NCI-H2107 treated with DMSO at 0.1 percent for 48 hours (cell line): ENCODE data around the gene RBFOX2.
"Not testable (repeated sequence)": the region's sequence is repeated elsewhere in the genome, so short reads cannot be mapped to it uniquely, and the experiment has no call there.

ENCODE experiments used
- DNase-seq: peaks from one replicate; lab custom pipeline; 2025; ENCODE audit not compliant: unreplicated experiment; lab: John Stamatoyannopoulos, UW

Gene RBFOX2

DNA sequence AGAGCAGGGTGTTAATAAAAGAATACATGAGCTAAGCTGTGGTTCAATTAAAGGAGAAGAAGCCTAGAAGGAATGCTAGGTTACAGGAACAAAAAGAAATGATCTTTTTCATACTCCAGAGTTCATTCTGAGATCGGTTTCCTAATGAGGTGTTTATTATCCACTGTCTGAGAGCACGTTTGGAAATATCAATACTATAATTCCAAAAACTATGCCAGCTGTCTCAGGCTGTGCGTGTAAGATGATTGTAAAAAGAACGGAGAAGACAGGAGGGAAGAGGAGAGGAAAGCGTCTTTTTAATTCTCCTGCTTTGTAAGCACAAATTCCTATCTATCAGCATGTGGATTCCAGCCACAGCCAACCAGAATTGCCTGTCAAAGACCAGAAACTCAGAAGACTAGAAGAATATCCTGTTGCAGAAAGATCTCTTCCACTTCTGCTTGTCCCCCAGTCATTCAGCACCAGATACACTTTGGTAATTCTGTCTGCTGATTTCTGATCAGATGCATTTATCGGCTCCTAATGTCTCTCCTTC, 285.2 kb downstream of the RBFOX2 start:
- DNase-seq, result no peak

DNA sequence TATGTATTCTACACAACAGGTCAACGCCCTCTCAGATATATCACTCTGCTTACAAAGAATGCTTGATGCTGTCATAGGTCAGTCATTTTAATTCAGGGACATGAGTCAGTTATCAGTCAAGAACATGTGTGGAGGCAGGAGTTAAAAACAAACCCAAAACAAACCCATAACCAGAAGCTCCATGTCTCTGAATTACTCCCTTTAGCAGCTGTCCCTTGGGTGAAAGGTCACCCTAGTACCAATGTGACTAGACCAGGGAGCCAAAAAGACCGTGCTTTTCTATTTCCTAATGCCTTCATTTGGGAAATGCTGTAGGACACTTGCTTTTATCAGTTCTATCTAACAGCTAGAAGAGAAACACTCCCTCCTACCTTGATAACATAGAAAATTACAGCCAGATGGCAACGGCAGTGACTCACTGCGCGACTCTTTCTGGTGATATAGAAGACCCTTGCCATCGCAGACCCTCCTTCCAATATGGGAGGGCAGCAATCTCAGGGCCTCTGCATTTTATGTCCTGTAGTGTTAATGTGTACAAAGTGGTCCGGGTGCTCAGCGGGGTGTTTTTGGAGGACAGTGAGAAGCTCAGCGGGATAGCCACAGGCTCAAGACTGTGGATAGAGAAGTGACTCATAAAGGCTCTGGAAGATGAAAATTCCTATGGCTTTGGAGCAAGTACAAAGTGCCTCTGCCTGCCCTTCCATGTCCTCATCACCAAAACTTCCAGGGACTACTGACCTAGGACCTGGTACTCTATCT, 286.1 kb downstream of the RBFOX2 start:
- no peak for DNase-seq

DNA sequence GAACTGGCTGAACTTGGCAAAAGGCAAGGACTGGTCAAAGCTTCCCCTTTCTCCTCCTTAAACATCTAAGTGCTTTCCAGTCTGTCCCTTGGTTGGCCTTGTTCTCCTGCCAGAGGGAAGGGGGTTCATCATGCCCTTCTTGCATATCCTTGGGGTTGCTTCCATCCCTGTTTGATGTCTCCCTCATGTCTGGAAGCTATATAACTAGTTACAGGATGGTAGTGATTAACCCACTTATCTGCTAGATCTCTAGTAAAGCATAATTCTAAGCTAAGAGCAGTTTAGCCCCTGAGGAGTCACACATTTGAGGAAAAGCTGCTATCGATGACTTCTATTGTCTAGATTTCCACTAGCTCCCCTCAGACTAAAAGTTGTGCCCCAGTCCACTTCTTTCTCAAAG, 288.0 kb downstream of the RBFOX2 start:
- DNase-seq, result no peak

DNA sequence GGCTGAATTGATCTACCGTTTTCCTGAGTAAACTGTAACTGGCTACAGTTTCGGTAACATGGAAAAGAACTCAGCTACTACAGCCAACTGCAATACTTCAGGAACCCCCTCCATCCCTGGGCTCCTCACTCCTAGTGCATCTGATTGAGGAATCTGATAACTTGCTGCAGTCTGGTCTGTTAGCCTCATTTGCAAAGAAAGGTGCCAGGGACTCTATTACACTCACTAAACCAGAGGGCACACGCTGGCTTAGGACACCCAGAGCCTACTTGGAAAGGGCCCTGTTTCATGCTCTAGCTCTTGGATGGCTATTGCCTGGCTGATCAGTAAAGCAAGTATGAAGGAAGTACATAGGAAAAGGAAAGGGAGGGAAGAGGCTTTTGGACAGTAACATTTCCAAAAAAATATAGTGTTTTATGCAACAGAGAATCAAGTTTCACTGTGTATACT, 288.7 kb downstream of the RBFOX2 start:
- no peak for DNase-seq

DNA sequence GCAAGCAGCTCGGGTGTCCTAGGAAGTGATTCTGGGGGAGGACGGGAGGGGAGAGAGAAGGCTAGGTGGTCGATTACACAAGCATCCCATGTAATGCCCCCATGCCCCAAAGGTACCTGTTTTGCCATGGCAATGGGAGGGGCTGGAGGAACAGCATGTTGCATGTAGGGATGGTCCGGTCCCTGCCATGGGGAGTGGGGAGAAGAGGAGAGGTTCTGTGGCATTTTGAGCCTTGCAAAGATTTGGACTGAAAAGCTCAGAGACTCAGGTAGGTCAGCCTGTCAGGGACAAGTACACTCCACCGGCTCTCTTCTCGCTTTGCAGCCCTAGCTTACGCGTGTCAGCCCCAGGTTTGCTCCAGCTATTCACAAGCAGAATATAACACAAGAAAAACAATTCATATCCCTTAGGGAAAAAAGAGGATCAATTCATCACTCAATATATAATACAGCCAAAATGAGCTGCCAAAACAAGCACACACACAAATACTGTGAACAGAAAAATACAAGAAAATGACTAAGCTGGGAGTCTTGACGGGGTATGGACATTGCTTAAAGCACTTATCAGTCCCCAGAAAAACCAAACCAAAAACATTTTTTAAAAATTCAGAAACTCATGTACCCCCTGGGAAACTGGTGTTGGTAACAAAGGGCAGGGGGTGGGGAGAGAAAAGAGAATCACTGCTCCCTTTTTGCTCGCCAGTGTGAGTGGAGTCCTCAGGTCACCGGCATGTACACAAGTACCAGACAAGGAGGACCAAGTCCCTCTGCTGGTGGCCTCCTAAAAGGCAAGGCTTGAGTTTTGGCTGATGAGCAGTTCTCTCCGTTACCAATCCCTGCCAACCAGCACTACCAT, 289.3 kb downstream of the RBFOX2 start:
- DNase-seq, result no peak

DNA sequence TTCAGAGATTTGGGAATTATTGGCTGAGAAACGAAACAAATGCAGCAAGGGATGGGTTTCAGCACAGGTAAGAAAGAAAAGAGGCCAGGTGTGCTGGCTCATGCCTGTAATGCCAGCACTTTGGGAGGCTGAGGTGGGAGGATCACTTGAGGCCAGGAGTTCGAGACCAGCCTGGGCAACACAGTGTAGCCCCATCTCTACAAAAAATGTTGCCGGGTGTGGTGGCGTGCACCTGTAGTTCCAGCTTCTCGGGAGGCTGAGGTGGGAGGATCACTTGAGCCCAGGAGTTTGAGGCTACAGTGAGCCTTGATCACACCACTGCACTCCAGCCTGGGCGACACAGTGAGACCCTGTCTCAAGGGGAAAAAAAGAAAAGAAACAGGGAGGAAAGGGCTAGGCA, 290.7 kb downstream of the RBFOX2 start:
- DNase-seq, result not testable (repeated sequence)

DNA sequence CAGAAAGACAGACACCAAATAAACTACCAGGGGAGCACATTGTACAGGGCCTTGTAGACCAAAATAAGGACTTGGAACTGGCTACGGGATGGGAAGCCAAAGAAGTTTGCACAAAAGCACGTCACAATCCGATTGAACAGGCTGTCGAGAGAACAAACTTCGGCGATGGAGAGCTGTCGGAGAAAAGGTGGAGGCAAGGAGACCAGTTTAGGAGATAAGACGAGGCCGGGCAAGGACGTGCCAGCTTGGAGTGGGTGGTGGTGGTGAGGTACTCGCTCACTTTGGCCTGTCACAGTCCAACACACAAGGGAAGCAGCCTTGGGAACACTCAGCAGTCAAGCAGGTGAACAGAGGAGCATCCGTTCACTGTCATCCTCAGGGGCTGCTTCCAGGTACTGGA, 291.9 kb downstream of the RBFOX2 start:
- no peak for DNase-seq

DNA sequence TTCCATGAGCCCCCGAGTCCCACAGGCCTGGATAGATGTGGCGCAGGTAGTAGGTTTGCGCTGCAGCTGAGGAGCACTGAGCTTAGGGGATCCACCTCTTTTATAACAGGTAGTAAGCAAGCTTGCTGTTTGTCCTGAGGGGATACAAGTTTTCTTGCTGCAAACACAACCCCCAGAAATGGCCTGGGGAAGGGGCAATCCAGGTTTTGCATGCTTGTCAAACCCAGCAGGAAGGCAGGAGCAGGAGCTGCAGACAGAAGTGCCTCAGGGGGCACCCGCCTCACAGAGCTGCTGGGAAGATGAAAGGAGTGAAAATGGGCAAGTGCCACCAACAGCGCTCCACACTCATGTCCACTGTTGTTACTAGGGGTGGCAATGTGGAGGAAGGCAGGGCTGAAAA, 292.5 kb downstream of the RBFOX2 start:
- no peak for DNase-seq

DNA sequence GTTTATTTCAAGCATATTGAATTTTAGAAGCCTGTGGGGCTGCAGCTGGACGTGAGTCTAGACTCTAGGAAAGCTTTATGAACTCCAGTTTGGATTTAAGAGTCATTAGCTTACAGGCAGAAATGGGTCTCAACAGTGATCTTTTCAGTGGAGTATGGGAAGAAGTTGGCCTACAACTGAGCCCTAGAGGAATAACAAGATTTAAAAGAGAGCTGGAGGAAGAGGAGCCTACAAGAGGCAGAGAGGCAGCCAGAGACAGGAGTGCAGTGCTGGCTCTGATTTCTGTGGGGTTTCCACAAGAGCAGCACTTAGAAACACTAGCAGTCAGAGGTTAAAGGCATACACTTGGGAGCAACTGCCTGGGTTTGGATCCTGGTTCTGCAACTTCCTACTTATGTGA, 293.1 kb downstream of the RBFOX2 start:
- DNase-seq, result no peak

DNA sequence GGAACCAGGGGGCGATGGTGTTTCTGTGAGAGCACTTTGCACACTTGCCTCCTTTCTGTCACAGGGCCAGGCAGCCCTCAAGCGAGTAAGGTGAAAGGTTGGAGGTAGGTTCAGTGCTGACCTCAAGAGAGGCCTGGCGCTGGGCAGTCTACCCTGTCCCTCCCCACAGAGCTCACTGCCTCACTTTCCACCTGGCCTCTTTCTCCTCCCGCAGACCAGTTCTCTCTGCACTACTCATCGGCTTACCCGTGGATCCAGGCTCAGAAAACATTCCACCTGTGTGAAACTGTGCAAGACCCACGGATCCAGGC, 294.2 kb downstream of the RBFOX2 start:
- DNase-seq, result no peak

DNA sequence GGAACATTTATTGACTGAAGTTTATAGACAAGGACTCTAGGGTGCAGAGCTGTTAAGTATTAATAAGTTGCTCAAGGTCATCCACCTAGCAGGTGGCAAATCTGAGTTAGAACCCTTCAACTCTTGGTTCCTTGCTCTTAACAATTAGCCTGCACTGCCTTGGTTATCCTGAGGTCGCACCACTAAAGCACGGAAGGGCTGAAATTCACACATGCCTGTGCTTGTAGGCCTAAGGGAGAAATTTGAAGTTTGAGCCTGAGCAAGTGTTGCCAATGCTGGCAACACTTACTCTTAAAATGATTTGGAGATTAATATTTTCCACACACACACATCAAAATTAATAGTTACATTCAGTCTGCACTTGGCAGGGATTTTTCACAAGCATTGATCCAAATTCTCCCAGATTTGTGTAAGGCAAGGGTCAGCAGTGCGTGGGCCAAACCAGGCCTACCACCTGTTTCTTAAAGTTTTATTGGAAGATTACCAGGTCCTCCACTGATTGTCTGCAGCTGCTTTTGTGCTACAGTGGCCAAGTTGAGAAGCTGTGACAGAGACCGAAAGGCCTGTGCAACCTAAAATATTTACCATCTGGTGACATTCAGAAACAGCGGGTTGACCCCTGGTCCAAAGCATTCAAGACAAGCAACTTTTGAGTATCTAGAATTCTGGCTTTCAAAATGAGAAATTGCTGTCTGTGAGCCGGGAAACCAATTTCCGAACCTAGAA, 294.7 kb downstream of the RBFOX2 start:
- DNase-seq, result no peak

DNA sequence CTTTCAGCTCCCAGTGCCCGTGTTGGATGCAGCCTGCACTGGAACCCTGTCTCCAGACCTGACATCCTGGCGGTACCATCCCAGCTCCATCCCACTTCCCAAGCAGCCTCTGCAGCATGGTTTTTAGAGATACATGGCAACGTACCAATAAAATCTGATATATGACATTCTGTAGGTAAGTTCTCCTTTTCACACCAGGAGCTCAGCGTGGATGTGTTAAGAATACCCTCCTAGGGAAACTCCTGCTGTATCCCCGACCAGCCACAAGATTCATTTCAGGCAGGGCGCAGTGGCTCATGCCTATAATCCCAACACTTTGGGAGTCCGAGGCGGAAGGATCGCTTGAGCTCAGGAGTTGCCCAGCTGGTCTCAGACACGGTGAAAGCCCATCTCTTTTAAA, 295.6 kb downstream of the RBFOX2 start:
- DNase-seq, result no peak

DNA sequence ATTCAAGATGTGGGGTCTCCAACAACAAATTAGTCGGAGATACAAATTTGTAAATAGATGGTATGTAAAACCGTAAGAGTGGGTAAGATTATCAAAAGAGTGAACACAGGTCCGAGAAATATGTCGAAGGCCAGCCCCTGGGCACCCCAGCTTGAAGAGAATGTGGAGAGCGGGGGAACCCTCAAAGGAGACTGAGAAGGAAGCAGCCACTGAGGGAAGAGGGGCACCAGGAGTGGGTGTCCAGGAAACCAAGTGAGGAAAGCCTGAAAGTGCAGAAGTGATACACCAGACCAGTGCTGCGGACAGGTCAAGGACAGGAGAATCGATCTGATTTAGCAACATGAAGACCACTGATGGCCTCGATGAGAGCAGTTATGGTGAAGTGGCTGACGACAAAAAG, 296.5 kb downstream of the RBFOX2 start:
- no peak for DNase-seq

DNA sequence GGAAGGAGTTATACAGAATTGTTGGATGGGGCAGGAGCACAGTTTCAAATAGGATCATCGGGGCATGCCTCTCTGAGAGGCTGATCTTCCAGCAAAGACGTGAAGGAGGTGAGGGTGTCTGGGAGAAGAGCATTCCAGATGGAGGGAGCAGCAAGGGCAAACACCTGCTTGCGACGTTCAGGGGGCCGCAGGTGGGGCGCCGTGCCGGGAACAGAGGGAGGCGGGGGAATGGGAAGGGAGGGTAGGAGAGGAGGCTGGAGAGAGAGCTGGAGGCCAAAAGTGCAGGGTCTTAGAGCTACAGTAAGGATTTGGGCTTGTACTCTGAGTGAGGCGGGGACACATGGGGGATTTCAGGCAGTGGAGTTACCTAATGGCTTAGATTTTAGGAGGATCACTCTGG, 297.3 kb downstream of the RBFOX2 start:
- DNase-seq, result no peak

DNA sequence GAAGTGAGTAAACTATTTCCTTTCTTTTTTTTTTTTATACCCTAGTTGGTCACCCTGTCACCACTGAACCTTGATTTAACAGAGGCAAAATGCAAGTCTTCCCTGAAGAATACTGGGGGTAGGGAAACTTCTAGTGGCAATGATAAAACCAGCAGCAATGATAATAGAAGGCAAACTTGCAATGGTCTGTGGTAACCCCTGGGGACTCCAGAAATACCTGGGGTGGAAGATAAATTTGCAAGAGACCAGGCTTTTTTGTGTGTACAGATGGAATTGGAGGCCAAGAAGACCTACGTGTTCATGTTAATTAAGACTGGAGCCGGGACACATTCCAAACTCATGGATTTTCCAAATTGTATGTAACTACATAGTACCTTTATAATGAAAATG, 299.3 kb downstream of the RBFOX2 start:
- no peak for DNase-seq

DNA sequence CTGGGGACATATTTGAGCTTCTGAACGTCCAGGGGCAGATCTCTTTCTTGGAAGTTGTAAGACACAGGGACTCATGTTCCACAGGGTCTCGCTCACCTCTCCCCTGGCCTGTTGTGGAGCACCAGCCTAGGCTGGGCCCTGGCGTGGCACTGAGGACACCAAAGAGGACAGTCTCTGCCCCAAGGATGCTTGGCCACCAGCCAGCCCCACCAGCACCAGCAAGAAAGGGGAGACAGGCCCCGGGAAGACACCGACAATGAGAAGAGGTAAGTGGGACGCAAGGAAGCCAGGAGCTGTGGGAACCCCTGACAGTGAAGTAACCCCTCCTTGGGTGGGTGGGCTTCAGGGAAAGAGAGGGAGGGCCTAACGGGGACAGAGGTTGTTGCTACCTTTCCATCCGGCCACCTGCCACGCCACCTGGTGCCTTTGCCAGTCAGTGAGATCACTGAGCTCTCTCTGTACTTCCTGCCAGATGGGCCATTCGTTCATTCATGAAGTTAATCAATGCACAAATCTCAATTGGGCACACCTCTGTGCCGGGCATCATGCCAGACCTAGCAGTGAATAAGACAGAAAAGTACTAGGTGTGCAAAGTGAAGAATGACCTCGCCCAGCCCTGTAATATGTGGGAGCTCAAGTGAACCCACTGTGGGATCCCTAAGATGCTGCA, 299.9 kb downstream of the RBFOX2 start:
- DNase-seq, result peak; percentile 32

DNA sequence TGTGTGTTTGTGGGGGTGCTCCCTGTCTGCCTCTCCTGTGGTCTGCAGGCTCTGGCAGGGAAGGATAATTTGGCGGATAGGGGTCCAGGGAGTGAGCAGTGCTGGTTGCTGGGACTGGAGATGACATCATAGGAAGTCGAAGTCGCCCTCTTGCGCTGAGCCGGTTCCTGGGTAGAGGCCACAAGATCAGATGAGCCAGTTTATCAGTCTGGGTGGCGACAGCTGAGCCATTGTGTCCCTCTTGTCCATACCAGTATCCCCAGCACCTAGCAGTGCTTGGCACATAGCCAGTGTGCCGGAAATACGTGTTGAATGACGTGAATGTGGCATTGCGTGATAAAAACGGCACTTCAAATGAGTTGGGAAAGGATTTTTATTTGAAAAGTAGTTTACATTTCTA, 301.2 kb downstream of the RBFOX2 start:
- DNase-seq, result no peak

DNA sequence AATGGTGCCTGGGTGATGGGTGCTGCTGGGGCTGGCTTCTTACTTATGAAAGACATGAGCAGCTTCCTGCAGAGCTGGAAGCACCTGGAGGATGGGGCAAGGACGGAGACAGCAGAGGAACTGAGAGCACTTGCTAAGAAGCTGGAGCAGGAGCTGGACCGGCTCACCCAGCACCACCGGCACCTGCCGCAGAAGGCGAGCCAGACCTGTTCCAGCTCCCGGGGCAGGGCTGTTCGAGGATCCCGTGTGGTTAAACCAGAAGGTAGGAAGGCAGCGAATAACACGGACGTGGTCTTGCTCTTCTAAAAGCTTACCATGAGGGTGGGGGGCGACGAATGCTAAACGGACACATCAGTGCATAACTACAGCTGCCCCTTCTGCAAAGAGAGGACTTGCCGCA, 301.7 kb downstream of the RBFOX2 start:
- DNase-seq, result no peak

DNA sequence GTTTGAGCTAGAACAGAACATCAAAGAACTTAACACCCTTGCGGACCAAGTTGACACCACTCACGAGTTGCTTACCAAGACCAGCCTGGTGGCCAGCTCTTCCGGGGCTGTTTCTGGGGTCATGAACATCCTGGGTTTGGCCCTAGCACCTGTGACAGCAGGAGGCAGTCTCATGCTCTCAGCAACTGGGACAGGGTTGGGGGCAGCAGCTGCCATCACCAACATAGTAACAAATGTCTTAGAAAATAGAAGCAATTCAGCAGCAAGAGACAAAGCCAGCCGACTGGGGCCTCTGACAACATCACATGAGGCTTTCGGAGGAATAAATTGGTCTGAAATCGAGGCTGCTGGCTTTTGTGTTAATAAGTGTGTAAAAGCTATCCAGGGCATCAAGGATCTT, 302.2 kb downstream of the RBFOX2 start:
- DNase-seq, result no peak

DNA sequence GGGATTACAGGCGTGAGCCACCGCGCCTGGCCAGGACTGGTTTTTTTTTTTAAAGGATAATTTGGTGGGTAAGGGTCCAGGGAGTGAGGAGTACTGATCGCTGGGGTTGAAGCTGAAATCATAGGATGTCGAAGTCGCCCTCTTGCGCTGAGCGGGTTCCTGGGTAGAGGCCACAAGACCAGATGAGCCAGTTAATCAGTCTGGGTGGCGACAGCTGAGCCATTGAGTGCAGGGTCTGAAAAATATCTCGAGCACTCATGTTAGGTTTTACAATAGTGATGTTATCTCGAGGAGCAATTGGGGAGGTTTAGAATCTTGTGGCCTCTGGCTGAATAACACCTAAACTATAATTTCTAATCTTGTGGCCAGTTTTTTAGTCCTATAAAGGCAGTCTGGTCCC, 303.1 kb downstream of the RBFOX2 start:
- DNase-seq, result no peak

DNA sequence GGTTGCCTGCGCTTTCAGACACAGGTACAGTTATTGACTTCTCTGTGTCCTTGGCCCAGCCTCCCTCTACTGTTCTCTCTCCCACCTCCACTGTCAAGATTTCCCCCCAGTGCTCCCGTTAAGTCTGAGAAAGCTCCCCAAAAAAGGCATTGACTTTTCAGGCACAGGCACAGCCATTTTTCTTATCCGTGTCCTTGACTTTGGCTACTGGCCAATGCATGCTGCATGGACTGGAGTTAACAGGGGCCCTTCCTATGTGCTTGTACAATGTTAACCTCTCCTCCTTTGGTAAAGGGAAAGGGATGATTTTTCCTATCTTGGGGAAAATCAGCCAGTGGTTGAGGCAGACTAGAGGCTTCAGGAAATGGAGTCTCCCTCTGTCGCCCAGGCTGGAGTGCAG, 306.7 kb downstream of the RBFOX2 start:
- no peak for DNase-seq
